Measurements from ENCODE around the gene MYO18A.

DNA sequence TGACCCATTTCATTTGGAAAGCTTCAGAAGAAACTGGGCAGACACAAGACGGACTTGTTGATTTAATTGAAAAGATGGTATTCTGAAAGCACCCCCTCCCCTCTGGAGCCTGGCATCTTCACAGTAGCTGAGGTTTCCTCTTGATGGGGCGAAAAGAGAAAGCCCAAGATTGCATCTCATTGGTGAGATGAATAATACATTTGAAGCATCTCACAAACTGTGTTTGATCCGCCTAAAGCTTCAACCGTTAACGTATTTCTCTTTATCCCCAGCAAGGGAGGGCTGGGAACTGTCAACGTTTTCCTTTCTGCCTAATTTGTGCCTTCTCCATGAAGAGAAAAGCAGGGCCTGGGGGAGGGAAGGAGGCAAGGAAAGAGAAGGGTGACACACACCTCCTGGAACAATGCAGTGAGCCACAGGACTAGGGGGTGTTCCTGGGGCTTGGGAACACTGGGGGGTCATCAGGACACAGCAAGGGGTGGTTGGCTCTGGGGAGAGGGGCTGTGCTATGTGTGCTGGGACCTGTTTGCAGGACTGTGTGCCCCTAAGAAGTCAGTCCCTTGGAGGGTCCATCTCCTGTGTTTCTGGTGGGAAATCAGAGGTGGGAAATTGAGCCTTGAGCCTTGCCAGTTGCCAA lies 155.8 kb downstream of the MYO18A start:
- TF ChIP-seq, protein P1, sequence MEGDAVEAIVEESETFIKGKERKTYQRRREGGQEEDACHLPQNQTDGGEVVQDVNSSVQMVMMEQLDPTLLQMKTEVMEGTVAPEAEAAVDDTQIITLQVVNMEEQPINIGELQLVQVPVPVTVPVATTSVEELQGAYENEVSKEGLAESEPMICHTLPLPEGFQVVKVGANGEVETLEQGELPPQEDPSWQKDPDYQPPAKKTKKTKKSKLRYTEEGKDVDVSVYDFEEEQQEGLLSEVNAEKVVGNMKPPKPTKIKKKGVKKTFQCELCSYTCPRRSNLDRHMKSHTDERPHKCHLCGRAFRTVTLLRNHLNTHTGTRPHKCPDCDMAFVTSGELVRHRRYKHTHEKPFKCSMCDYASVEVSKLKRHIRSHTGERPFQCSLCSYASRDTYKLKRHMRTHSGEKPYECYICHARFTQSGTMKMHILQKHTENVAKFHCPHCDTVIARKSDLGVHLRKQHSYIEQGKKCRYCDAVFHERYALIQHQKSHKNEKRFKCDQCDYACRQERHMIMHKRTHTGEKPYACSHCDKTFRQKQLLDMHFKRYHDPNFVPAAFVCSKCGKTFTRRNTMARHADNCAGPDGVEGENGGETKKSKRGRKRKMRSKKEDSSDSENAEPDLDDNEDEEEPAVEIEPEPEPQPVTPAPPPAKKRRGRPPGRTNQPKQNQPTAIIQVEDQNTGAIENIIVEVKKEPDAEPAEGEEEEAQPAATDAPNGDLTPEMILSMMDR (IDR thresholded peaks at IDR 0.05): no peak
- TF ChIP-seq POLR2A (IDR thresholded peaks at IDR 0.05): no peak
